Neuronal stem cell (in vitro differentiated cells): ENCODE measurements around the gene MGAT4B.
A peak's percentile ranks its signal among the peaks of the same experiment; 100 is the strongest.

Experiments used
- DNase-seq: peaks from one replicate; pipeline ENCODE4 v3.0.0-alpha.2; 2013; ENCODE audit warnings: low spot score
- H2AFZ ChIP-seq: one replicate; pipeline ENCODE4 v1.6.1; 2013; ENCODE audit warnings: mild to moderate bottlenecking, low read length, inconsistent platforms
- H2AK5ac ChIP-seq: 2 replicates; pipeline ENCODE4 v1.6.1; 2013; ENCODE audit warnings: low read depth, mild to moderate bottlenecking, inconsistent platforms, low read length, moderate library complexity, mixed read lengths
- H2BK120ac ChIP-seq: 2 replicates; pipeline ENCODE4 v1.6.1; 2013; ENCODE audit warnings: low read depth, mild to moderate bottlenecking, inconsistent platforms, low read length, moderate library complexity, mixed read lengths
- H2BK12ac ChIP-seq: one replicate; pipeline ENCODE4 v1.6.1; 2013; ENCODE audit warnings: low read length, inconsistent platforms
- H2BK15ac ChIP-seq: 2 replicates; pipeline ENCODE4 v1.6.1; 2013; ENCODE audit warnings: mild to moderate bottlenecking, low read length, inconsistent platforms, mixed read lengths
- H2BK5ac ChIP-seq: one replicate; pipeline ENCODE4 v1.6.1; 2013; ENCODE audit warnings: inconsistent platforms, mild to moderate bottlenecking, low read length, moderate library complexity
- H3K14ac ChIP-seq: one replicate; pipeline ENCODE4 v1.6.1; 2013; ENCODE audit warnings: low read length, inconsistent platforms
- H3K18ac ChIP-seq: 2 replicates; pipeline ENCODE4 v1.6.1; 2013; ENCODE audit warnings: low read length, inconsistent platforms
- H3K23ac ChIP-seq: 2 replicates; pipeline ENCODE4 v1.6.1; 2013; ENCODE audit warnings: low read depth, mild to moderate bottlenecking, mixed read lengths, low read length, inconsistent platforms; ENCODE audit not compliant: poor library complexity
- H3K27ac ChIP-seq: replicated peaks from 3 replicates; pipeline ENCODE4 v1.5.1; 2013; ENCODE audit warnings: low read length, inconsistent platforms
- H3K27me3 ChIP-seq, 3 experiments: 2 replicates each; pipeline ENCODE4 v1.6.1; 2013; ENCODE audit warnings: low read length in 3 of 3, mild to moderate bottlenecking in 2 of 3, inconsistent platforms in 1 of 3, low read depth in 1 of 3, mixed read lengths in 1 of 3, moderate library complexity in 1 of 3; ENCODE audit not compliant: control insufficient read depth in 3 of 3, insufficient read depth in 3 of 3
- H3K36me3 ChIP-seq, 2 donors: replicated peaks in 1 of 2; 2 replicates each; pipeline ENCODE4 v1.6.1; 2013; ENCODE audit warnings: low read length in 2 of 2; ENCODE audit not compliant: control insufficient read depth in 2 of 2, insufficient read depth in 2 of 2
- H3K4ac ChIP-seq: 2 replicates; pipeline ENCODE4 v1.6.1; 2013; ENCODE audit warnings: inconsistent platforms, mild to moderate bottlenecking, low read length, moderate library complexity
- H3K4me1 ChIP-seq, 2 donors: 1 replicate in 1 of 2; 2 replicates in 1 of 2; pipeline ENCODE4 v1.6.1; 2013; ENCODE audit warnings: low read length in 2 of 2, low read depth in 1 of 2; ENCODE audit not compliant: control insufficient read depth in 2 of 2, insufficient read depth in 1 of 2
- H3K4me2 ChIP-seq: one replicate; pipeline ENCODE4 v1.6.1; 2013; ENCODE audit warnings: mild to moderate bottlenecking, low read length, inconsistent platforms; ENCODE audit not compliant: insufficient read depth, poor library complexity, severe bottlenecking
- H3K4me3 ChIP-seq, 2 donors: 2 replicates each; pipeline ENCODE4 v1.5.1; 2013; ENCODE audit warnings: low read length in 2 of 2, mild to moderate bottlenecking in 2 of 2, inconsistent platforms in 1 of 2, moderate library complexity in 1 of 2
- H3K79me1 ChIP-seq: one replicate; pipeline ENCODE4 v1.6.1; 2013; ENCODE audit warnings: low read depth, mild to moderate bottlenecking, inconsistent platforms, low read length, moderate library complexity
- H3K9ac ChIP-seq: one replicate; pipeline ENCODE4 v1.6.1; 2013; ENCODE audit warnings: mild to moderate bottlenecking, low read depth, low read length, inconsistent platforms; ENCODE audit not compliant: poor library complexity
- H3K9me3 ChIP-seq, 2 donors: replicated peaks in 1 of 2; 2 replicates each; pipeline versions ENCODE3 to v1.6.1; 2013; ENCODE audit warnings: low read length in 2 of 2, mild to moderate bottlenecking in 2 of 2, inconsistent platforms in 1 of 2, low read depth in 1 of 2, mixed read lengths in 1 of 2, moderate library complexity in 1 of 2; ENCODE audit not compliant: control insufficient read depth in 2 of 2, insufficient read depth in 1 of 2
- H4K8ac ChIP-seq: one replicate; pipeline ENCODE4 v1.6.1; 2013; ENCODE audit warnings: low read depth, mild to moderate bottlenecking, inconsistent platforms, low read length, moderate library complexity
- H4K91ac ChIP-seq: one replicate; pipeline ENCODE4 v1.6.1; 2013; ENCODE audit warnings: low read length, low read depth, mild to moderate bottlenecking, inconsistent platforms; ENCODE audit not compliant: poor library complexity
- WGBS, 2 donors: extraction: QIAGEN DNeasy Blood & Tissue Kit; methylation state at CpG; one replicate each; pipeline ENCODE4 v1.1.7; 2013; ENCODE audit warnings: missing lambda C conversion rate in 2 of 2, mixed read lengths in 1 of 2; ENCODE audit not compliant: insufficient read length in 2 of 2, insufficient replicate concordance in 1 of 2; ENCODE audit errors: extremely low coverage in 2 of 2; 5-methylcytosine and 5-hydroxymethylcytosine counted together

Gene MGAT4B

GRCh38 chr5:179800071-179800695 lies 6.5 kb downstream of the MGAT4B start:
- Histone ChIP-seq H3K23ac (no peak overlapping the region), H3K36me3 (peaks cover 26 to 59% of the 10 kb centered on the region in 2 donors)
- no CpG with 5 or more reads among the region's 21 CpGs for WGBS, 2 donors

DNA sequence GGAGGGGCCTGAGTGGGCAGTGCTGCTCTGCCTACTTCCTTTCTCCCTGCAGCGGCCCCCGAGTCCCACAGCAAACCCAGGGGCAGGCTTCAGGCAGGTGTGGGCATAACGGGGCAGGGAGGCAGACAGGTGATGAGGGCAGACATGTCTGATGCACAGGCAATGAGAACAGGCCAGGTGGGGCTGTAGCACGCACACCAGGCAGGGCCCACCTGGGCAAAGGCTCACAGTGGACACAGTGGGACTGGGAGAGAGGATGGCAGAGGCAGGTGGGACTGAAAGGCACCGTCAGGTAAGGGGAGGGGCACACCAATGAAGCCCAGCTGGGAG lies 7.1 kb downstream of the MGAT4B start:
- no peak overlapping the region for H2BK5ac ChIP-seq
- no peak overlapping the region for H3K4me3 ChIP-seq
- H2BK12ac ChIP-seq: peak overlapping the region; percentile 75
- no peak overlapping the region for H3K4me2 ChIP-seq
- peaks cover 0 to 4% of the 10 kb centered on the region in 2 donors for H3K9me3 ChIP-seq
- no peak overlapping the region for H3K27ac ChIP-seq
- H2BK120ac ChIP-seq: no peak overlapping the region
- H2BK15ac ChIP-seq: no peak overlapping the region
- H3K27me3 ChIP-seq: peaks cover 0 to 8% (median 0%) of the 10 kb centered on the region in 3 experiments
- H3K4me1 ChIP-seq: peaks cover 14 to 26% of the 10 kb centered on the region in 2 donors
- no peak overlapping the region for H3K9ac ChIP-seq
- no peak overlapping the region for H3K4ac ChIP-seq
- H4K91ac ChIP-seq: no peak overlapping the region
- no peak overlapping the region for H2AK5ac ChIP-seq
- H2AFZ ChIP-seq: no peak overlapping the region
- H3K23ac ChIP-seq: peak overlapping the region; percentile 68
- H3K14ac ChIP-seq: no peak overlapping the region
- H3K18ac ChIP-seq: peak overlapping the region; percentile 11
- peaks cover 26 to 59% of the 10 kb centered on the region in 2 donors for H3K36me3 ChIP-seq
- no peak for DNase-seq
- peaks cover 8% of the 10 kb centered on the region for H3K79me1 ChIP-seq
- no CpG with 5 or more reads among the region's 5 CpGs for WGBS, 2 donors
- no peak overlapping the region for H4K8ac ChIP-seq

More at GRCh38 chr5:179800071-179800695, 6.5 kb downstream of the MGAT4B start:
- Histone ChIP-seq H4K8ac (no peak overlapping the region), H4K91ac (no peak overlapping the region), H2BK12ac (no peak overlapping the region), H3K4me1 (peaks cover 18 to 27% of the 10 kb centered on the region in 2 donors), H2AFZ (no peak overlapping the region), H3K9ac (no peak overlapping the region), H3K18ac (no peak overlapping the region), H3K14ac (no peak overlapping the region), H3K4me3 (no peak overlapping the region), H2BK5ac (no peak overlapping the region), H2BK15ac (no peak overlapping the region), H3K27me3 (peaks cover 0 to 8% (median 0%) of the 10 kb centered on the region in 3 experiments), H3K9me3 (peaks cover 0 to 4% of the 10 kb centered on the region in 2 donors), H2AK5ac (no peak overlapping the region), H3K4ac (no peak overlapping the region), H3K79me1 (peaks cover 8% of the 10 kb centered on the region), H3K27ac (no peak overlapping the region), H2BK120ac (no peak overlapping the region), H3K4me2 (no peak overlapping the region)
- no peak for DNase-seq

DNA sequence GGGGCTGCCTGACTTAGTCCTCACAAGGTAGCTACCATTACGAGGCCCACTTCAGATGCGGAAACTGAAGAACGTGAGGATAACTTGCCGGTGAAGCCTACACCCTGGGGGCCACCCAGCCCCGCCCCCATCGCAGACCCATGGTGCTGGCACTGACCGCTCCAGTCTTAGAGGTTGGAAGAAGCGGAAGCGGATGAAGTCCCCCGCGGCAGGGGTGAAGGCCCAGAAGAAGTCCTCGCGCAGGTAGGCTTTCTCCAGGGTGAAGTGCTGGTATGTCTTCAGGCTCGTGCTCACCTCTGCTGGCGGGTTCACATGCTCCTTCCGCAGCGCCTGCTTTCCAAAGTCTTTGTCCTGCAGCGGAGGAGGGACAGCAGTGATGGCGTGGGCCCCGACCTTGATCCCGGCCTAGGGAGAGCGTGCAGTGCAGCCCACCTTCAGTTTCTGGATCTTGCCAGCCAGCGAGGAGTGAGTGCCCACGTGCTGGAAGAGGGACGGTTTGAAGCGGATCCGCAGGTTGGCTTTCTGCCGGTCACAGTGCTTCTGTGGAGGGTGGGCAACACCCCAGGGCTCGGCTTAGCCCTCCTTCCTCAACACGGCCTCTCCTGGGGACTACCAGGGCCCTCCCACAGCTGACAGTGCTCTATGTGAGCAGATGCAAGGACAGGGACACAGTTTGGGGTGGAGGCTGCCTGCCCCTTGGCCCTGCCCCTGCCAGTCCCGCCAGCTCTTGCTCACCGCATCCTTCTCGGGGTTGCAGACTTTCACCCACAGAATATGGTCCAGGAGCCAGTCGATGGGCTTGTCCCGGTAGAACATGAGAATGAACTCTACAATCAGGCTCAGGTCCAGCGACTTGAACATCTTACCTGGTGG lies 7.7 kb downstream of the MGAT4B start:
- peak overlapping the region; percentile 60 for H3K9ac ChIP-seq
- no peak overlapping the region for H2BK5ac ChIP-seq
- no peak overlapping the region for H3K27ac ChIP-seq
- peaks cover 8% of the 10 kb centered on the region for H3K79me1 ChIP-seq
- H2BK120ac ChIP-seq: no peak overlapping the region
- H4K8ac ChIP-seq: no peak overlapping the region
- peaks cover 13 to 24% of the 10 kb centered on the region in 2 donors for H3K4me1 ChIP-seq
- no peak for DNase-seq
- H2AFZ ChIP-seq: no peak overlapping the region
- H4K91ac ChIP-seq: no peak overlapping the region
- peaks cover 26 to 59% of the 10 kb centered on the region in 2 donors for H3K36me3 ChIP-seq
- H3K4ac ChIP-seq: no peak overlapping the region
- no peak overlapping the region for H3K14ac ChIP-seq
- H3K9me3 ChIP-seq: peaks cover 0 to 4% of the 10 kb centered on the region in 2 donors
- H3K4me3 ChIP-seq: peak overlapping the region in 1 of 2 donors; percentile 10
- H3K27me3 ChIP-seq: peaks cover 0 to 8% (median 0%) of the 10 kb centered on the region in 3 experiments
- H2BK15ac ChIP-seq: no peak overlapping the region
- peak overlapping the region; percentile 10 for H2BK12ac ChIP-seq
- H3K18ac ChIP-seq: peak overlapping the region; percentile 11
- WGBS, 2 donors: no CpG with 5 or more reads among the region's 36 CpGs
- peak overlapping the region; percentile 43 for H3K23ac ChIP-seq
- H3K4me2 ChIP-seq: no peak overlapping the region
- no peak overlapping the region for H2AK5ac ChIP-seq

GRCh38 chr5:179798144-179798770 lies 8.4 kb downstream of the MGAT4B start:
- H4K91ac ChIP-seq: no peak overlapping the region
- H3K27me3 ChIP-seq: peaks cover 0 to 8% (median 0%) of the 10 kb centered on the region in 3 experiments
- H3K79me1 ChIP-seq: peaks cover 6% of the 10 kb centered on the region
- no peak overlapping the region for H3K4ac ChIP-seq
- no peak overlapping the region for H3K9ac ChIP-seq
- no peak overlapping the region for H2AFZ ChIP-seq
- no peak overlapping the region for H3K4me2 ChIP-seq
- no peak overlapping the region for H2BK120ac ChIP-seq
- no peak overlapping the region for H3K23ac ChIP-seq
- H3K18ac ChIP-seq: no peak overlapping the region
- WGBS, 2 donors: no CpG with 5 or more reads among the region's 23 CpGs
- H3K9me3 ChIP-seq: peaks cover 0 to 4% of the 10 kb centered on the region in 2 donors
- H3K4me3 ChIP-seq: no peak overlapping the region
- peaks cover 26 to 59% of the 10 kb centered on the region in 2 donors for H3K36me3 ChIP-seq
- H2AK5ac ChIP-seq: no peak overlapping the region
- DNase-seq: no peak
- H2BK15ac ChIP-seq: no peak overlapping the region
- no peak overlapping the region for H2BK12ac ChIP-seq
- no peak overlapping the region for H4K8ac ChIP-seq
- no peak overlapping the region for H3K27ac ChIP-seq
- no peak overlapping the region for H3K14ac ChIP-seq
- peak overlapping the region; percentile 39 for H2BK5ac ChIP-seq
- H3K4me1 ChIP-seq: peaks cover 6 to 17% of the 10 kb centered on the region in 2 donors
